ENCODE results near the gene LRRC8C. TPM values are rescaled to one million over a fixed set of nuclear protein-coding genes. Genes with fewer than 3 reads are reported as not detected.

Gene LRRC8C
- total and polyA plus RNA-seq, 2 of the 8 experiments (the other 6 are each of a cell fraction or from before 2014, with no cell fraction given): 1.1 to 2.1 TPM

DNA sequence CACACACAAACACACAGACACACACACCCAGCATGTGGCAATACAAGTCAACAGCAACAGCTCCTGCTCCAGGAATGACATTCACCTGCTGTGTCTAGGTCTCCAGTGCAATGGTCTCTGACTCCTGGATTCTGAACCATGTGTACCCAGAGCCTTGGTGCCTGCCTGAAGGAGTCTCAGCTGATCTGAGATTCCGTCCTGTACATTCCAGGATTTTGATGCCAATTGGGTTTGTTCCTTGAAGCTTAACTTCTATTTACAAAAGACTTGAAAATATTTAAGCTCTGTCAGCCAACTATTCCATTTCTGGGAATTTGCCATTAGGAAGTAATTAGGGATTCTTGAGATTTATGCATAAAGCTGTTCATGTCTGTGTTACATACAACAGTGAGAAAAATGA lies 102.6 kb downstream of the LRRC8C start (continued):
- no peak for TF ChIP-seq HDAC6 (IDR thresholded peaks at IDR 0.05; ENCODE audit: low read depth, low read length)

Data from H1 (cell line).